ENCODE measurements around the gene COX7C. TPM values are rescaled to one million over a fixed set of nuclear protein-coding genes. Genes with fewer than 3 reads are reported as not detected.

The COX7C gene
- total RNA-seq, 1 donor from 2014 or later: 261 TPM

DNA sequence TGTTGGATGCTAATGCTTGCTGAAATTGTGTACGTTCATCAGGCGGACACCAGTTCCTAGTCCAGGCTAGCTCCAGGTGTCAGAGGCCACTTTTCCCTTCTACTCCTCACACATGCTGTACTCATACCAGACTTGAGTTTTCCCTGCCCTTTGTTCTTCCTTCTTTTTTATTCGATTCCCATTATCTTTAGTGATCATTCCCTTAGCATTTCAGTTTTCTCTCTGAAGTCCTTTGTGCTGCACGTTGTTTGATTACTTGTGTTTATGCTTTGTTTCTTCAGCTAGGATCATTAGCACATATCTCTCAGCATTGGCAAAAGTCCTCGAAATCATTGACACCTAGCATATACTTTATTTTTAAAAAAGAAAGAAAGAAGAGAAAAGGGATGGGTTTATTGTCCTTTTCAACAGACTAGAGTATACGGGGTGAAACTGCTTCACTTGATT lies 409 bp upstream of the COX7C start:
- H3K27ac ChIP-seq (ENCODE audit: low read depth, low read length): peak overlapping the region; percentile 90
- H3K4me3 ChIP-seq (ENCODE audit: low read length in 3 of 3): peak overlapping the region; percentile 22 to 100 (median 99)

DNA sequence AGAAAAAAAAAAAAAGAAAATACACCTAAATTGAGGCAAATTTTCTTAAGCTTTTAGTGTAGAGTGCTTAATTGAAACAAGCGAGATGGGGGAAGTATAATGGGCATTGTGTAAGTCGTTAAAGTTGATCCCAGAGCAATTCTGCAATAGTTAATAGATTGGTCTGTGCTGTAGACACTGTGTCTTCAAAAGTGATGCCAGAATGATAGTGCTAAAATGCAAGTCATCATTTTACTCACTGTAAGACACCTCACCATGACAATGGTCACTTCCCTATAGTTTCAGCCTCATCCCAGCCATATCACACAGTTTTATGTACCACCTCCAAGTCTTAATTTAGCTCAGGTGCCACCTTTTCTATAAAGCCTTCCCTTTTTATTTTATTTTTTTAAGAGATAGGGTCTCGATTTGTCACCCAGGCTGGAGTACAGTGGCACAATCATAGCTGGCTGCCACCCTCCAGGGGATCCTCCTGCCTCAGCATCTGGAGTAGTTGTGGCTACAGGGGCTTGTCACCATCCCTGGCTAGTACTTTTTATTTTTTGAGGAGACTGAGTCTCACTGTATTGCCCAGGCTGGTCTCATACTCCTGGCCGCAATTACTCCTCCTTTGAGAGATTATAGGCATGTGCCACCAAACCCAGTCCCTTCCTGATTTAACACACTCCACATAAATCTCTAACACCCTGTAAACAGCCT lies 6.2 kb downstream of the COX7C start:
- Histone ChIP-seq H3K9ac (ENCODE audit: low read depth in 1 of 3, low read length in 3 of 3) (no peak overlapping the region), H3K27me3 (ENCODE audit: control insufficient read depth in 3 of 3, insufficient read depth in 3 of 3, low read length in 3 of 3) (no peaks in the 10 kb centered on the region), H3K4me3 (ENCODE audit: low read length in 3 of 3) (no peak overlapping the region), H3K36me3 (ENCODE audit: control insufficient read depth in 3 of 3, insufficient read depth in 3 of 3, low read length in 3 of 3) (peaks cover 7 to 30% (median 29%) of the 10 kb centered on the region in 3 donors), H3K9me3 (ENCODE audit: control insufficient read depth in 3 of 3, low read length in 3 of 3) (no peaks in the 10 kb centered on the region), H3K4me1 (ENCODE audit: control insufficient read depth in 3 of 3, insufficient read depth in 3 of 3, low read length in 3 of 3) (peaks cover 0 to 2% (median 0%) of the 10 kb centered on the region in 3 donors), H3K27ac (ENCODE audit: low read depth, low read length) (no peak overlapping the region)

More for the DNA sequence above, 409 bp upstream of the COX7C start:
- Histone ChIP-seq H3K36me3 (ENCODE audit: control insufficient read depth in 3 of 3, insufficient read depth in 3 of 3, low read length in 3 of 3) (peaks cover 3 to 29% (median 26%) of the 10 kb centered on the region in 3 donors), H3K9me3 (ENCODE audit: control insufficient read depth in 3 of 3, low read length in 3 of 3) (peaks cover 0 to 4% (median 0%) of the 10 kb centered on the region in 3 donors), H3K9ac (ENCODE audit: low read depth in 1 of 3, low read length in 3 of 3) (no peak overlapping the region), H3K27me3 (ENCODE audit: control insufficient read depth in 3 of 3, insufficient read depth in 3 of 3, low read length in 3 of 3) (no peaks in the 10 kb centered on the region), H3K4me1 (ENCODE audit: control insufficient read depth in 3 of 3, insufficient read depth in 3 of 3, low read length in 3 of 3) (peaks cover 0 to 10% (median 2%) of the 10 kb centered on the region in 3 donors)

GRCh38 chr5:86625148-86625547 lies 7.4 kb downstream of the COX7C start:
- Histone ChIP-seq H3K4me3 (ENCODE audit: low read length in 3 of 3) (no peak overlapping the region), H3K27ac (ENCODE audit: low read depth, low read length) (no peak overlapping the region), H3K9me3 (ENCODE audit: control insufficient read depth in 3 of 3, low read length in 3 of 3) (no peaks in the 10 kb centered on the region), H3K36me3 (ENCODE audit: control insufficient read depth in 3 of 3, insufficient read depth in 3 of 3, low read length in 3 of 3) (peaks cover 7 to 23% (median 19%) of the 10 kb centered on the region in 3 donors), H3K4me1 (ENCODE audit: control insufficient read depth in 3 of 3, insufficient read depth in 3 of 3, low read length in 3 of 3) (no peaks in the 10 kb centered on the region), H3K27me3 (ENCODE audit: control insufficient read depth in 3 of 3, insufficient read depth in 3 of 3, low read length in 3 of 3) (no peaks in the 10 kb centered on the region), H3K9ac (ENCODE audit: low read depth in 1 of 3, low read length in 3 of 3) (no peak overlapping the region)

DNA sequence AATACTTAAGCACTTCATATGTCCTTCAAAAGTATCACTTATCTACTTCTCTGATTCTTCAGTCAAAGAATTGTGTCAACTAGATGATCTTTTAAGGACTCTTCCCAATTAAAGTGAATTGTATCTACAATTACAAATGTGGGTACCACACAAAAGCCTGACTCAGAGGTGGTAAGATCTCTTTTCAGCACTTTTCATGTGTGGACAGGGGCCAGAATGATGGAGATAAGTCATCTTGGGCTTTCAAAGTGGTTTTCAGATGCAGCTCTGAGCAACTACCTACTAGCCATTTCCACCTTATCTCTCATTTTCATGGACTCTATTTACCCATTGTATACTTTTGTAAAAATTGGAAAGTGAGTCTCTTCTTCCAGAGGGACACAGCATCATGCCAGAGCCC lies 8.4 kb downstream of the COX7C start:
- Histone ChIP-seq H3K9ac (ENCODE audit: low read depth in 1 of 3, low read length in 3 of 3) (no peak overlapping the region), H3K4me1 (ENCODE audit: control insufficient read depth in 3 of 3, insufficient read depth in 3 of 3, low read length in 3 of 3) (no peaks in the 10 kb centered on the region)

GRCh38 chr5:86631165-86631564 lies 13.4 kb downstream of the COX7C start:
- Histone ChIP-seq H3K27me3 (ENCODE audit: control insufficient read depth in 3 of 3, insufficient read depth in 3 of 3, low read length in 3 of 3) (no peaks in the 10 kb centered on the region), H3K9me3 (ENCODE audit: control insufficient read depth in 3 of 3, low read length in 3 of 3) (no peaks in the 10 kb centered on the region), H3K36me3 (ENCODE audit: control insufficient read depth in 3 of 3, insufficient read depth in 3 of 3, low read length in 3 of 3) (no peaks in the 10 kb centered on the region), H3K27ac (ENCODE audit: low read depth, low read length) (no peak overlapping the region), H3K9ac (ENCODE audit: low read depth in 1 of 3, low read length in 3 of 3) (no peak overlapping the region), H3K4me1 (ENCODE audit: control insufficient read depth in 3 of 3, insufficient read depth in 3 of 3, low read length in 3 of 3) (no peaks in the 10 kb centered on the region), H3K4me3 (ENCODE audit: low read length in 3 of 3) (no peak overlapping the region)

More for the DNA sequence above, 8.4 kb downstream of the COX7C start:
- Histone ChIP-seq H3K27ac (ENCODE audit: low read depth, low read length) (no peak overlapping the region), H3K27me3 (ENCODE audit: control insufficient read depth in 3 of 3, insufficient read depth in 3 of 3, low read length in 3 of 3) (no peaks in the 10 kb centered on the region), H3K36me3 (ENCODE audit: control insufficient read depth in 3 of 3, insufficient read depth in 3 of 3, low read length in 3 of 3) (peaks cover 7 to 15% (median 10%) of the 10 kb centered on the region in 3 donors), H3K9me3 (ENCODE audit: control insufficient read depth in 3 of 3, low read length in 3 of 3) (no peaks in the 10 kb centered on the region), H3K4me3 (ENCODE audit: low read length in 3 of 3) (no peak overlapping the region)

GRCh38 chr5:86640998-86641397 lies 23.3 kb downstream of the COX7C start:
- Histone ChIP-seq H3K36me3 (ENCODE audit: control insufficient read depth in 3 of 3, insufficient read depth in 3 of 3, low read length in 3 of 3) (no peaks in the 10 kb centered on the region), H3K27me3 (ENCODE audit: control insufficient read depth in 3 of 3, insufficient read depth in 3 of 3, low read length in 3 of 3) (no peaks in the 10 kb centered on the region), H3K9me3 (ENCODE audit: control insufficient read depth in 3 of 3, low read length in 3 of 3) (no peaks in the 10 kb centered on the region), H3K4me3 (ENCODE audit: low read length in 3 of 3) (no peak overlapping the region), H3K27ac (ENCODE audit: low read depth, low read length) (no peak overlapping the region), H3K9ac (ENCODE audit: low read depth in 1 of 3, low read length in 3 of 3) (no peak overlapping the region), H3K4me1 (ENCODE audit: control insufficient read depth in 3 of 3, insufficient read depth in 3 of 3, low read length in 3 of 3) (no peaks in the 10 kb centered on the region)

DNA sequence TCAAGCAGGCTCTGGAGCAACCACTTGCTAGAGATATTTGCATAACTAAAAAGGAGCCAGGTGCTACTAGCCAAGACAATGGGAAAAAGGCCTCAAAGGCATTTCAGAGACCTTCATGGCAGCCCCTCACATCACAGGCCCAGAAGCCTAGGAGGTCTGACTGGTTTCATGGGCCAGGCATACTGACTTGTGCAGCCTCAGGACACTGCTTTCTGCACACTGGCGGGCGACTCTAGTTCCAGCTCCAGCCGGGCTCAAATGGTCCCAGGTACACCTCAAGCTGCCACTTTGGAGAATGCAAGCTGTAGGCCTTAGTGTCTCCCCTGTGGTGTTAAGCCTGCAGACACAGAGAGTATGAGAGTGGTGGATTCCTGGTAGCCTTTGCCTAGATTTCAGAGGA lies 27.1 kb downstream of the COX7C start:
- no peak overlapping the region for H3K4me3 ChIP-seq (ENCODE audit: low read length in 3 of 3)
- no peaks in the 10 kb centered on the region for H3K9me3 ChIP-seq (ENCODE audit: control insufficient read depth in 3 of 3, low read length in 3 of 3)
- H3K27me3 ChIP-seq (ENCODE audit: control insufficient read depth in 3 of 3, insufficient read depth in 3 of 3, low read length in 3 of 3): no peaks in the 10 kb centered on the region
- H3K4me1 ChIP-seq (ENCODE audit: control insufficient read depth in 3 of 3, insufficient read depth in 3 of 3, low read length in 3 of 3): no peaks in the 10 kb centered on the region
- H3K9ac ChIP-seq (ENCODE audit: low read depth in 1 of 3, low read length in 3 of 3): no peak overlapping the region
- no peak overlapping the region for H3K27ac ChIP-seq (ENCODE audit: low read depth, low read length)
- H3K36me3 ChIP-seq (ENCODE audit: control insufficient read depth in 3 of 3, insufficient read depth in 3 of 3, low read length in 3 of 3): no peaks in the 10 kb centered on the region

DNA sequence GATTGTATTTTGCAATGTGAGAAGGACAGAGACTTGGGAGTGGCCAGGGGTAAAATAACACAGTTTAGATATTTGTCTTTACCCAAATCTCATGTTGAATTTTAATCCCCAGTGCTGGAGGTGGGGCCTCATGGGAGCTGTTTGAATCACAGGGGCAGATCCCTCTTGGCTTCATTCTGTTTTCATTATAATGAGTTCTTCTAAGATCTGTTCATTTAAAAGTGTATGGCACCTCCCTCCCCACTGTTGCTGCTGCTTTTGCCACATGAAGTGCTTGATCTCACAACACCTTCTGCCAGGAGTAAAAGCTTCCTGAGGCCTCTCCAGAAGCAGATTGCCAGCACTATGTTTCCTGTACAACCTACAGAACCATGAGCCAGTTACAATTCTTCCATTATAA lies 28.1 kb downstream of the COX7C start:
- H3K4me1 ChIP-seq (ENCODE audit: control insufficient read depth in 3 of 3, insufficient read depth in 3 of 3, low read length in 3 of 3): no peaks in the 10 kb centered on the region
- H3K9ac ChIP-seq (ENCODE audit: low read depth in 1 of 3, low read length in 3 of 3): no peak overlapping the region
- H3K27ac ChIP-seq (ENCODE audit: low read depth, low read length): no peak overlapping the region
- H3K36me3 ChIP-seq (ENCODE audit: control insufficient read depth in 3 of 3, insufficient read depth in 3 of 3, low read length in 3 of 3): no peaks in the 10 kb centered on the region
- H3K9me3 ChIP-seq (ENCODE audit: control insufficient read depth in 3 of 3, low read length in 3 of 3): no peaks in the 10 kb centered on the region
- no peak overlapping the region for H3K4me3 ChIP-seq (ENCODE audit: low read length in 3 of 3)
- H3K27me3 ChIP-seq (ENCODE audit: control insufficient read depth in 3 of 3, insufficient read depth in 3 of 3, low read length in 3 of 3): no peaks in the 10 kb centered on the region

DNA sequence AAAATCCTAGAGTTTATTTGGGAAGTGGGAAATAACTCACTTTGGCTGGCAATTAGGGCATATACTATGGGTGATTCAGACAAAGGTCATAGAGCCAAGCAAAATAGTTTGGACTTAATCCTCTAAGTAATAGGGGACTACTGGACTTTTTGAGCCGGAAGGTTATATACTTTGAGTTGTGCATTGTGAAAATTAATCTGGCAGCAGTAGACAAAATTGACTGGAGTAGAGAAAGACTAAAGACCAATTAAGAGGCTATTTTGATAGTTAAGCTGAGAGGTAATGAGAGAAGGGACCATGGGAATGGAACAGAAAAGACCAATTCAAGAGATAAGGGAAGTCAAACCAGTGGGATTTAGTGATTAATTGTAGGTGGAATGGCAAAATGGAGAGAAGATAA lies 28.9 kb downstream of the COX7C start:
- H3K27me3 ChIP-seq (ENCODE audit: control insufficient read depth in 3 of 3, insufficient read depth in 3 of 3, low read length in 3 of 3): no peaks in the 10 kb centered on the region
- no peak overlapping the region for H3K27ac ChIP-seq (ENCODE audit: low read depth, low read length)
- H3K4me3 ChIP-seq (ENCODE audit: low read length in 3 of 3): no peak overlapping the region
- no peaks in the 10 kb centered on the region for H3K4me1 ChIP-seq (ENCODE audit: control insufficient read depth in 3 of 3, insufficient read depth in 3 of 3, low read length in 3 of 3)
- H3K9ac ChIP-seq (ENCODE audit: low read depth in 1 of 3, low read length in 3 of 3): no peak overlapping the region
- no peaks in the 10 kb centered on the region for H3K9me3 ChIP-seq (ENCODE audit: control insufficient read depth in 3 of 3, low read length in 3 of 3)
- H3K36me3 ChIP-seq (ENCODE audit: control insufficient read depth in 3 of 3, insufficient read depth in 3 of 3, low read length in 3 of 3): no peaks in the 10 kb centered on the region

DNA sequence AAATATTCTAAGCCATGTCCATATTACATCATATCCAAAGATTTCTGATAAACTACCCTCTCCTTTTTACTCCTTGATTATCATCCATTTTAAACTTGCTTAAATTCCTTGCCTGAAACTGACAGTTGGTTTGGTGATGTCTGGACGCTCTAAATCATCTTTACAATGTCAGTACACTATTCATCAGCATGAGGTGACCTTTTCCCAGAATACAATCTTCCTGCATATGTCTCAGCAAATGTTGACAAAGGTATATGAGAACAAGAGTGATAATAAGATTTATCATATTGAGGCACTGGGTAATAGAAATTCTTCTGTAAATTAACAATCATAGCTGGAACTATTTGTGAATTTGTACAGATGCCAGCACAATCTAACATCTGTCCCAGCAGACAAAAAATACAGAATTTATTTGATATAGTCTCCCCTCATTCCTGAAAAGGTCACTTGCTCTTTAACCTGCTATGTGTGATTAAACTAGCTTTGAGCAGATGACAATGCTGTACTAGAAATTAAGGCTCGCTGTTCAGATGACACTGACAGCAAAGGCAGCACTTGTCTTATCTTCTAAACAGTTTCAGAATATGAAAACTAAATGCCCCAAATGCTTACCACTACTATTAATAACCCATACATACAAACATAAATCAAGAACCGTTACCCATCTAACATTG lies 32.2 kb downstream of the COX7C start:
- Histone ChIP-seq H3K9me3 (ENCODE audit: control insufficient read depth in 3 of 3, low read length in 3 of 3) (no peaks in the 10 kb centered on the region), H3K36me3 (ENCODE audit: control insufficient read depth in 3 of 3, insufficient read depth in 3 of 3, low read length in 3 of 3) (no peaks in the 10 kb centered on the region), H3K27ac (ENCODE audit: low read depth, low read length) (no peak overlapping the region), H3K27me3 (ENCODE audit: control insufficient read depth in 3 of 3, insufficient read depth in 3 of 3, low read length in 3 of 3) (no peaks in the 10 kb centered on the region), H3K9ac (ENCODE audit: low read depth in 1 of 3, low read length in 3 of 3) (no peak overlapping the region), H3K4me1 (ENCODE audit: control insufficient read depth in 3 of 3, insufficient read depth in 3 of 3, low read length in 3 of 3) (no peaks in the 10 kb centered on the region), H3K4me3 (ENCODE audit: low read length in 3 of 3) (no peak overlapping the region)
